ENCODE data around the gene SFXN2. TPM values are rescaled to one million over a fixed set of nuclear protein-coding genes. Genes with fewer than 3 reads are reported as not detected.

Gene SFXN2
- total RNA-seq, 4 donors from 2014 or later, result 1.2 to 16.9 (median 8.5) TPM

DNA sequence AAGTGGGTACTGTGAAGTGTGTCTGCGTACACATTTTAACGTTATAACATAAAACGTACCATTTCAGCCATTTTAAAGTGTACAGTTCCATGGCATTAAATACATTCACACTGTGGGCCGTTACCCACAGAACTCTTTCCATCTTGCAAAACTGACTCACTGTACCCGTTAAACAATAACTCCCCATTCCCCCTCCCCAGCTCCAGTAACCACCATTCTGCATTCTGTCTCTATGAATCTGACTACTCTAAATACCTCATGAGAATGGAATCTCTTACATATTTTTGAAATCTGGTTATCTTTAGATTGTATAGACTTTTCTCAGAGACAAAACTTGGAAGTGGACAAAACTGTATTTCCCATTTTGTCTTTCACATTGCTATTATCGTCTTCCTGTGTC is 9.5 kb upstream of the SFXN2 start:
- Histone ChIP-seq H3K27me3 (no peaks in the 10 kb centered on the region), H3K36me3 (no peaks in the 10 kb centered on the region), H3K9me3 (no peaks in the 10 kb centered on the region), H3K4me1 (no peaks in the 10 kb centered on the region), H3K4me3 (no peak overlapping the region), H3K27ac (no peak overlapping the region)
- no peak for DNase-seq
- intact Hi-C loops (cut with DNase I; ENCODE audit: low total_unique reads), result no loop called here
- TF ChIP-seq, protein P1, sequence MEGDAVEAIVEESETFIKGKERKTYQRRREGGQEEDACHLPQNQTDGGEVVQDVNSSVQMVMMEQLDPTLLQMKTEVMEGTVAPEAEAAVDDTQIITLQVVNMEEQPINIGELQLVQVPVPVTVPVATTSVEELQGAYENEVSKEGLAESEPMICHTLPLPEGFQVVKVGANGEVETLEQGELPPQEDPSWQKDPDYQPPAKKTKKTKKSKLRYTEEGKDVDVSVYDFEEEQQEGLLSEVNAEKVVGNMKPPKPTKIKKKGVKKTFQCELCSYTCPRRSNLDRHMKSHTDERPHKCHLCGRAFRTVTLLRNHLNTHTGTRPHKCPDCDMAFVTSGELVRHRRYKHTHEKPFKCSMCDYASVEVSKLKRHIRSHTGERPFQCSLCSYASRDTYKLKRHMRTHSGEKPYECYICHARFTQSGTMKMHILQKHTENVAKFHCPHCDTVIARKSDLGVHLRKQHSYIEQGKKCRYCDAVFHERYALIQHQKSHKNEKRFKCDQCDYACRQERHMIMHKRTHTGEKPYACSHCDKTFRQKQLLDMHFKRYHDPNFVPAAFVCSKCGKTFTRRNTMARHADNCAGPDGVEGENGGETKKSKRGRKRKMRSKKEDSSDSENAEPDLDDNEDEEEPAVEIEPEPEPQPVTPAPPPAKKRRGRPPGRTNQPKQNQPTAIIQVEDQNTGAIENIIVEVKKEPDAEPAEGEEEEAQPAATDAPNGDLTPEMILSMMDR (IDR thresholded peaks at IDR 0.05), result no peak
- TF ChIP-seq POLR2A (IDR thresholded peaks at IDR 0.05), result no peak

DNA sequence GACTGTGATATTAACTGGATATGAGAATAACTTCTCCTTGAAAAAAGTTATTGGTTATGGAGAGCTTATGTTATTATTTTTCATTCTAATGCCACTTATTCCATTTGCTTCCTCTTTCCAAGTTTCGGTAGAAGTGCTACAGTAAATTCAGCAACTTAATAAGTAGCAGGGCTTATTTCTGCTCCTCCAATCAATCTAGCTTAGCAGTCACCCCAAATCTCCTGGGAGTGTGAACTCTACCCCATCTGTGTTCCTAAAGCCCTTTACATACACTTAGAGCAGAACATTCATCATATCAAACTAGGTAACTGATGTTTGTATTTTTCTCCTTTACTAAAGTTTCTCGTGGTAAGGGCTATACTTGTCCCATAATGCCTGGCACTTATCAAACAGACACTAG is 8.9 kb upstream of the SFXN2 start:
- no peaks in the 10 kb centered on the region for H3K36me3 ChIP-seq
- TF ChIP-seq, protein P1 (IDR thresholded peaks at IDR 0.05), result no peak
- TF ChIP-seq POLR2A (IDR thresholded peaks at IDR 0.05), result no peak
- no peak for DNase-seq
- intact Hi-C loops (cut with DNase I; ENCODE audit: low total_unique reads), result no loop called here
- H3K4me1 ChIP-seq, result no peaks in the 10 kb centered on the region
- H3K27me3 ChIP-seq, result no peaks in the 10 kb centered on the region
- H3K27ac ChIP-seq, result no peak overlapping the region
- no peak overlapping the region for H3K4me3 ChIP-seq
- no peaks in the 10 kb centered on the region for H3K9me3 ChIP-seq

GRCh38 chr10:102710609-102711008 is 3.8 kb upstream of the SFXN2 start:
- no peaks in the 10 kb centered on the region for H3K36me3 ChIP-seq
- no peaks in the 10 kb centered on the region for H3K27me3 ChIP-seq
- TF ChIP-seq POLR2A (IDR thresholded peaks at IDR 0.05), result no peak
- TF ChIP-seq, protein P1 (IDR thresholded peaks at IDR 0.05), result no peak
- no peak overlapping the region for H3K4me3 ChIP-seq
- no peak overlapping the region for H3K27ac ChIP-seq
- H3K9me3 ChIP-seq, result no peaks in the 10 kb centered on the region
- no peak for DNase-seq
- H3K4me1 ChIP-seq, result peaks cover 0 to 6% of the 10 kb centered on the region in 2 donors
- intact Hi-C loops (cut with DNase I; ENCODE audit: low total_unique reads), result no loop called here

- H3K9me3 ChIP-seq, result no peaks in the 10 kb centered on the region
- no peak overlapping the region for H3K27ac ChIP-seq
- TF ChIP-seq, protein P1 (IDR thresholded peaks at IDR 0.05), result no peak
- no peak for TF ChIP-seq POLR2A (IDR thresholded peaks at IDR 0.05)
- intact Hi-C loops (cut with DNase I; ENCODE audit: low total_unique reads), result no loop called here
- DNase-seq, result no peak
- H3K4me3 ChIP-seq, result no peak overlapping the region
- H3K27me3 ChIP-seq, result no peaks in the 10 kb centered on the region
- peaks cover 0 to 6% of the 10 kb centered on the region in 2 donors for H3K4me1 ChIP-seq
- no peaks in the 10 kb centered on the region for H3K36me3 ChIP-seq
Observed at GRCh38 chr10:102712089-102712488, 2.3 kb upstream of the SFXN2 start.

DNA sequence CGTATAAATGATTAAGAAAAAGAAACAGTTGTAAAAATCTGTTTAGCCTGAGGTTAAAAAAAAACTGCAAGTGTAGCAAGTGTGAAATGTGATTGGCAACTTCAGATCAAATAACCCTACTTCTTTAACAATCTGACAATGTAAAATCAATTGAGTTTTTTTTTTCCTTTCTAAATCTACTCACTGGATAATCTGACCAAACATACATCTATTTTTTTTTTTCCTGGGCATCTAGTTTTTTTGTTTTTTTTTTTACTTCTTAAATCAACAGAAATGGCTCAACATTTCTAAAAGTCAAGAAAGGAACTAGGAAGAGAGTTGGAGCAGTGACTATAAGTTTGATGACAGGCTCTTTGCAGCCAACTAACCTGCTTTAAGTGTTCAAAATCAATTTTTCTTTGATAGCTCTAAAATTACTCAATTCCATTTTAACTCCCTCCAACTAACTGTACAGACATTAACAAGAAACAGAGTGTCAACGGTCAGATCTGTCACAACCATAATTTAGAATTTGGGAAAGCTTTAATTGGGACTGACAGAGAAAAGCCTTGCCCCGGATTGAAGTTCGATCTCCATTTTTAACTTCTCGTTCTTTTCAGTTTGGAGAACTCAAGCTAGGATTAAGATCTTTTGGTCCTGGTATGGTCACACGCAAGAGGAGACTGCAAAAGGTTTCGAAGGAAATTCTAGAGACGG is 1.4 kb upstream of the SFXN2 start:
- peaks cover 0 to 6% of the 10 kb centered on the region in 2 donors for H3K4me1 ChIP-seq
- H3K9me3 ChIP-seq, result no peaks in the 10 kb centered on the region
- H3K4me3 ChIP-seq, result peak overlapping the region; percentile 64 to 85
- DNase-seq, result no peak
- intact Hi-C loops (cut with DNase I; ENCODE audit: low total_unique reads), result no loop called here
- H3K36me3 ChIP-seq, result no peaks in the 10 kb centered on the region
- H3K27me3 ChIP-seq, result no peaks in the 10 kb centered on the region
- TF ChIP-seq POLR2A (IDR thresholded peaks at IDR 0.05), result no peak
- TF ChIP-seq, protein P1 (IDR thresholded peaks at IDR 0.05), result no peak
- peak overlapping the region; percentile 86 to 90 for H3K27ac ChIP-seq

Data from uterus (tissue), 4 donors.